KOPT-K1 (cell line): ENCODE measurements around the gene BLCAP.
"Not testable (repeated sequence)": the region's sequence is repeated elsewhere in the genome, so short reads cannot be mapped to it uniquely, and the experiment has no call there.

Experiments used
- H3K27ac ChIP-seq: fragments of 200-600 bp; sonication (generic); 2 replicates; pipeline ENCODE4 v1.5.1; 2016; ENCODE audit warnings: antibody characterized with exemption, mild to moderate bottlenecking, low read depth, low read length; ENCODE audit not compliant: poor library complexity, severe bottlenecking
- H3K36me3 ChIP-seq: fragments of 200-600 bp; sonication (generic); 2 replicates; pipeline ENCODE4 v1.5.1; 2017; ENCODE audit warnings: antibody characterized with exemption, mild to moderate bottlenecking, low read length, moderate library complexity; ENCODE audit not compliant: insufficient read depth
- H3K9me3 ChIP-seq: fragments of 200-600 bp; sonication (generic); 2 replicates; pipeline ENCODE4 v1.5.1; 2017; ENCODE audit warnings: antibody characterized with exemption, low read length, mild to moderate bottlenecking; ENCODE audit not compliant: insufficient read depth, poor library complexity, severe bottlenecking

BLCAP gene

GRCh38 chr20:37542281-37542680 is 14.6 kb upstream of the BLCAP start:
- Histone ChIP-seq H3K9me3 (no peaks in the 10 kb centered on the region), H3K36me3 (no peaks in the 10 kb centered on the region), H3K27ac (no peak overlapping the region)

GRCh38 chr20:37541326-37541725 is 13.7 kb upstream of the BLCAP start:
- H3K36me3 ChIP-seq = no peaks in the 10 kb centered on the region
- no peaks in the 10 kb centered on the region for H3K9me3 ChIP-seq
- H3K27ac ChIP-seq = no peak overlapping the region

- not testable (repeated sequence) for H3K36me3 ChIP-seq, H3K9me3 ChIP-seq, H3K27ac ChIP-seq
Observed at GRCh38 chr20:37540838-37541237, 13.2 kb upstream of the BLCAP start.

- Histone ChIP-seq H3K36me3 (no peaks in the 10 kb centered on the region), H3K27ac (no peak overlapping the region)
Observed at GRCh38 chr20:37540001-37540400, 12.3 kb upstream of the BLCAP start.

GRCh38 chr20:37539424-37539823 is 11.7 kb upstream of the BLCAP start:
- H3K9me3 ChIP-seq = no peaks in the 10 kb centered on the region
- no peak overlapping the region for H3K27ac ChIP-seq
- no peaks in the 10 kb centered on the region for H3K36me3 ChIP-seq

More at GRCh38 chr20:37540001-37540400, 12.3 kb upstream of the BLCAP start:
- H3K9me3 ChIP-seq = no peaks in the 10 kb centered on the region

- Histone ChIP-seq H3K9me3 (no peaks in the 10 kb centered on the region), H3K36me3 (no peaks in the 10 kb centered on the region), H3K27ac (no peak overlapping the region)
Observed at GRCh38 chr20:37538003-37538402, 10.3 kb upstream of the BLCAP start.

- Histone ChIP-seq H3K36me3 (no peaks in the 10 kb centered on the region), H3K27ac (no peak overlapping the region), H3K9me3 (no peaks in the 10 kb centered on the region)
Observed at GRCh38 chr20:37537505-37537904, 9.8 kb upstream of the BLCAP start.

- no peak overlapping the region for H3K27ac ChIP-seq
- H3K36me3 ChIP-seq = no peaks in the 10 kb centered on the region
Observed at GRCh38 chr20:37535443-37536132, 7.9 kb upstream of the BLCAP start.

GRCh38 chr20:37534401-37535157 is 6.9 kb upstream of the BLCAP start:
- H3K9me3 ChIP-seq = no peaks in the 10 kb centered on the region
- no peak overlapping the region for H3K27ac ChIP-seq
- no peaks in the 10 kb centered on the region for H3K36me3 ChIP-seq

More at GRCh38 chr20:37535443-37536132, 7.9 kb upstream of the BLCAP start:
- no peaks in the 10 kb centered on the region for H3K9me3 ChIP-seq

- H3K27ac ChIP-seq = no peak overlapping the region
- H3K36me3 ChIP-seq = no peaks in the 10 kb centered on the region
- no peaks in the 10 kb centered on the region for H3K9me3 ChIP-seq
Observed at GRCh38 chr20:37533154-37533715, 5.6 kb upstream of the BLCAP start.

GRCh38 chr20:37531856-37532255 is 4.2 kb upstream of the BLCAP start:
- no peaks in the 10 kb centered on the region for H3K9me3 ChIP-seq
- no peaks in the 10 kb centered on the region for H3K36me3 ChIP-seq
- no peak overlapping the region for H3K27ac ChIP-seq

GRCh38 chr20:37530696-37531095 is 3.0 kb upstream of the BLCAP start:
- Histone ChIP-seq H3K9me3 (no peaks in the 10 kb centered on the region), H3K27ac (no peak overlapping the region), H3K36me3 (no peaks in the 10 kb centered on the region)

GRCh38 chr20:37529968-37530600 is 2.4 kb upstream of the BLCAP start:
- H3K9me3 ChIP-seq = no peaks in the 10 kb centered on the region
- no peak overlapping the region for H3K27ac ChIP-seq
- no peaks in the 10 kb centered on the region for H3K36me3 ChIP-seq

- Histone ChIP-seq H3K36me3 (no peaks in the 10 kb centered on the region), H3K9me3 (no peaks in the 10 kb centered on the region), H3K27ac (no peak overlapping the region)
Observed at GRCh38 chr20:37529214-37529967, 1.7 kb upstream of the BLCAP start.
